ENCODE results near the gene TPRG1. TPM values are rescaled to one million over a fixed set of nuclear protein-coding genes. Genes with fewer than 3 reads are reported as not detected.

The TPRG1 gene
- total and polyA plus RNA-seq, 8 donors: 0.12 to 4.4 (median 1.2) TPM; not detected in 1

GRCh38 chr3:189317911-189318310, 146.1 kb downstream of the TPRG1 start:
- no peaks in the 10 kb centered on the region for H3K36me3 ChIP-seq
- H3K27ac ChIP-seq: no peak overlapping the region
- no peak for ATAC-seq
- H3K4me3 ChIP-seq: no peak overlapping the region
- H3K9me3 ChIP-seq: no peaks in the 10 kb centered on the region
- 85% methylated on average over 3 of the region's 3 CpGs for WGBS, 2 donors
- no peaks in the 10 kb centered on the region for H3K27me3 ChIP-seq
- no peak for DNase-seq
- H3K4me1 ChIP-seq: no peaks in the 10 kb centered on the region
- no peak for FAIRE-seq
- intact Hi-C loops (cut with DNase I): no loop called here
- TF ChIP-seq CTCF (IDR thresholded peaks at IDR 0.05): no peak

GRCh38 chr3:189320511-189320910, 148.7 kb downstream of the TPRG1 start:
- TF ChIP-seq CTCF (IDR thresholded peaks at IDR 0.05): no peak
- ATAC-seq (no peak), FAIRE-seq (no peak), DNase-seq (no peak)
- Histone ChIP-seq H3K36me3 (no peaks in the 10 kb centered on the region), H3K27ac (no peak overlapping the region), H3K9me3 (no peaks in the 10 kb centered on the region), H3K27me3 (no peaks in the 10 kb centered on the region), H3K4me1 (no peaks in the 10 kb centered on the region), H3K4me3 (no peak overlapping the region)
- intact Hi-C loops (cut with DNase I): no loop called here
- WGBS, 2 donors: 84 to 88% methylated on average over 3 of the region's 3 CpGs

GRCh38 chr3:189322339-189322738, 150.6 kb downstream of the TPRG1 start:
- DNase-seq (no peak), FAIRE-seq (no peak), ATAC-seq (no peak)
- no peak for TF ChIP-seq CTCF (IDR thresholded peaks at IDR 0.05)
- Histone ChIP-seq H3K27ac (no peak overlapping the region), H3K4me1 (no peaks in the 10 kb centered on the region), H3K36me3 (no peaks in the 10 kb centered on the region), H3K9me3 (no peaks in the 10 kb centered on the region), H3K4me3 (no peak overlapping the region), H3K27me3 (no peaks in the 10 kb centered on the region)
- 51 to 53% methylated on average over 4 of the region's 4 CpGs for WGBS, 2 donors
- intact Hi-C loops (cut with DNase I): no loop called here

- 28 to 35% methylated on average over 5 of the region's 5 CpGs for WGBS, 2 donors
- H3K36me3 ChIP-seq: no peaks in the 10 kb centered on the region
- peak in 3 of 4 donors; percentile 86 to 91 (median 88) for ATAC-seq
Measured at GRCh38 chr3:189324538-189325138, 152.9 kb downstream of the TPRG1 start.

More at GRCh38 chr3:189324538-189325138, 152.9 kb downstream of the TPRG1 start:
- Histone ChIP-seq H3K4me3 (no peak overlapping the region), H3K4me1 (no peaks in the 10 kb centered on the region), H3K27ac (no peak overlapping the region), H3K27me3 (no peaks in the 10 kb centered on the region), H3K9me3 (no peaks in the 10 kb centered on the region)
- peak in 1 of 6 donors; percentile 32 for DNase-seq
- no peak for TF ChIP-seq CTCF (IDR thresholded peaks at IDR 0.05)
- FAIRE-seq: peak; percentile 57
- intact Hi-C loops (cut with DNase I): no loop called here

Data from pancreas (tissue), 10 donors.